ENCODE data around the gene ZNF579.

ZNF579 gene

GRCh38 chr19:55598034-55598433 is 17.4 kb upstream of the ZNF579 start:
- Histone ChIP-seq H3K79me2 (ENCODE audit: low read length) (0 out of 2 replicates have a peak, but pooled peaks cover 7% of the 10 kb centered on the region), H3K9me3 (replicated peaks; ENCODE audit: insufficient read depth, low read length) (no peaks in the 10 kb centered on the region), H3K4me2 (ENCODE audit: low read depth, low read length) (no peak overlapping the region), H3K9ac (ENCODE audit: low read length) (no peak overlapping the region), H3K4me3 (ENCODE audit: low read length) (no peak overlapping the region), H3K27me3 (replicated peaks; ENCODE audit: insufficient read depth, low read length) (no peaks in the 10 kb centered on the region), H3K27ac (ENCODE audit: low read length) (no peak overlapping the region), H3K36me3 (replicated peaks; ENCODE audit: insufficient read depth, low read length) (no peaks in the 10 kb centered on the region), H3K9me2 (replicated peaks; ENCODE audit: insufficient read depth, low read length) (no peaks in the 10 kb centered on the region), H4K20me1 (ENCODE audit: insufficient read depth, low read length) (no peaks in the 10 kb centered on the region), H3K4me1 (ENCODE audit: low read length) (peaks cover 7% of the 10 kb centered on the region; the same call in 1 of the 2 replicates), H2AFZ (ENCODE audit: low read length) (no peak overlapping the region), H3F3A (ENCODE audit: insufficient read depth, low read length) (peaks cover 21% of the 10 kb centered on the region)
- DNase-seq, result no peak
- TF ChIP-seq EZH2phosphoT487 (IDR thresholded peaks at IDR 0.05; ENCODE audit: low read length), result no peak
- TF ChIP-seq, protein P1, sequence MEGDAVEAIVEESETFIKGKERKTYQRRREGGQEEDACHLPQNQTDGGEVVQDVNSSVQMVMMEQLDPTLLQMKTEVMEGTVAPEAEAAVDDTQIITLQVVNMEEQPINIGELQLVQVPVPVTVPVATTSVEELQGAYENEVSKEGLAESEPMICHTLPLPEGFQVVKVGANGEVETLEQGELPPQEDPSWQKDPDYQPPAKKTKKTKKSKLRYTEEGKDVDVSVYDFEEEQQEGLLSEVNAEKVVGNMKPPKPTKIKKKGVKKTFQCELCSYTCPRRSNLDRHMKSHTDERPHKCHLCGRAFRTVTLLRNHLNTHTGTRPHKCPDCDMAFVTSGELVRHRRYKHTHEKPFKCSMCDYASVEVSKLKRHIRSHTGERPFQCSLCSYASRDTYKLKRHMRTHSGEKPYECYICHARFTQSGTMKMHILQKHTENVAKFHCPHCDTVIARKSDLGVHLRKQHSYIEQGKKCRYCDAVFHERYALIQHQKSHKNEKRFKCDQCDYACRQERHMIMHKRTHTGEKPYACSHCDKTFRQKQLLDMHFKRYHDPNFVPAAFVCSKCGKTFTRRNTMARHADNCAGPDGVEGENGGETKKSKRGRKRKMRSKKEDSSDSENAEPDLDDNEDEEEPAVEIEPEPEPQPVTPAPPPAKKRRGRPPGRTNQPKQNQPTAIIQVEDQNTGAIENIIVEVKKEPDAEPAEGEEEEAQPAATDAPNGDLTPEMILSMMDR (IDR thresholded peaks at IDR 0.05; ENCODE audit: low read length), result no peak
- no peak for TF ChIP-seq EZH2 (optimal IDR thresholded peaks at IDR 0.05; ENCODE audit: low read depth, low read length)

DNA sequence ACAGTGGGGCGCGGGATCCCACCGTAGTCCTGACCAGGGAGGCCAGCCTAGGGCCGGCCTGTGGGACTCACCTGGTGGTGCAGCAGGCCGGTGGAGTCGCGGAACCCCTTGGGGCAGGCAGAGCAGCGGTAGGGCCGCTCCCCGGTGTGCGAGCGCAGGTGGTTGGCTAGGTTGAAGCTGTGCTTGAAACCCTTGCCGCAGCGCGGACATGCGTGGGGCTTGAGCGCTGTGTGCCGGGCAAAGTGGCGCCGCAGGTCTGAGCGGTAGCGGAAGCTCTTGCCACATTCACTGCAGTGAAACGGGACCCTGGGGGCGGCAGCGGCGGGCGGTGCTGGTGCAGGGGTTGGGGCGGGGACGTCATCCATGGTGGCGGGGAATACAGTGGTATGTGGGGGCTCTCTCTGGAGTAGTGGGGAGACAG is 16.9 kb upstream of the ZNF579 start:
- 0 out of 2 replicates have a peak, but pooled peaks cover 7% of the 10 kb centered on the region for H3K79me2 ChIP-seq (ENCODE audit: low read length)
- no peak overlapping the region for H3K27ac ChIP-seq (ENCODE audit: low read length)
- no peak overlapping the region for H3K4me2 ChIP-seq (ENCODE audit: low read depth, low read length)
- no peak overlapping the region for H2AFZ ChIP-seq (ENCODE audit: low read length)
- H3K9ac ChIP-seq (ENCODE audit: low read length), result no peak overlapping the region
- no peak for TF ChIP-seq EZH2 (optimal IDR thresholded peaks at IDR 0.05; ENCODE audit: low read depth, low read length)
- no peak for TF ChIP-seq EZH2phosphoT487 (IDR thresholded peaks at IDR 0.05; ENCODE audit: low read length)
- TF ChIP-seq, protein P1 (IDR thresholded peaks at IDR 0.05; ENCODE audit: low read length), result no peak
- H4K20me1 ChIP-seq (ENCODE audit: insufficient read depth, low read length), result no peaks in the 10 kb centered on the region
- peaks cover 21% of the 10 kb centered on the region for H3F3A ChIP-seq (ENCODE audit: insufficient read depth, low read length)
- DNase-seq, result no peak
- no peak overlapping the region for H3K4me3 ChIP-seq (ENCODE audit: low read length)
- no peaks in the 10 kb centered on the region for H3K36me3 ChIP-seq (replicated peaks; ENCODE audit: insufficient read depth, low read length)
- H3K4me1 ChIP-seq (ENCODE audit: low read length), result peaks cover 7% of the 10 kb centered on the region; the same call in 1 of the 2 replicates
- H3K27me3 ChIP-seq (replicated peaks; ENCODE audit: insufficient read depth, low read length), result no peaks in the 10 kb centered on the region
- H3K9me3 ChIP-seq (replicated peaks; ENCODE audit: insufficient read depth, low read length), result no peaks in the 10 kb centered on the region
- H3K9me2 ChIP-seq (replicated peaks; ENCODE audit: insufficient read depth, low read length), result no peaks in the 10 kb centered on the region

- Histone ChIP-seq H3K4me3 (ENCODE audit: low read length) (no peak overlapping the region), H4K20me1 (ENCODE audit: insufficient read depth, low read length) (no peaks in the 10 kb centered on the region), H3K79me2 (ENCODE audit: low read length) (0 out of 2 replicates have a peak, but pooled peaks cover 7% of the 10 kb centered on the region), H3K9me3 (replicated peaks; ENCODE audit: insufficient read depth, low read length) (no peaks in the 10 kb centered on the region), H3F3A (ENCODE audit: insufficient read depth, low read length) (peaks cover 17% of the 10 kb centered on the region), H3K4me2 (ENCODE audit: low read depth, low read length) (no peak overlapping the region), H2AFZ (ENCODE audit: low read length) (no peak overlapping the region), H3K36me3 (replicated peaks; ENCODE audit: insufficient read depth, low read length) (no peaks in the 10 kb centered on the region), H3K27ac (ENCODE audit: low read length) (no peak overlapping the region), H3K9me2 (replicated peaks; ENCODE audit: insufficient read depth, low read length) (no peaks in the 10 kb centered on the region), H3K4me1 (ENCODE audit: low read length) (peaks cover 7% of the 10 kb centered on the region; the same call in 1 of the 2 replicates), H3K27me3 (replicated peaks; ENCODE audit: insufficient read depth, low read length) (no peaks in the 10 kb centered on the region), H3K9ac (ENCODE audit: low read length) (no peak overlapping the region)
- TF ChIP-seq, protein P1 (IDR thresholded peaks at IDR 0.05; ENCODE audit: low read length), result no peak
- TF ChIP-seq EZH2 (optimal IDR thresholded peaks at IDR 0.05; ENCODE audit: low read depth, low read length) (no peak), EZH2phosphoT487 (IDR thresholded peaks at IDR 0.05; ENCODE audit: low read length) (no peak)
- DNase-seq, result no peak
Observed at GRCh38 chr19:55596304-55596703, 15.7 kb upstream of the ZNF579 start.

Measured in MM.1S (cell line).